GM18498 (cell line): ENCODE results near the gene COPG2.
"Not testable (repeated sequence)": the region's sequence is repeated elsewhere in the genome, so short reads cannot be mapped to it uniquely, and the experiment has no call there.

Experiments
- ATAC-seq: cut with Tn5 transposase; IDR thresholded peaks from one replicate; pipeline ENCODE4 v1.9.1; 2021; ENCODE audit warnings: mild to moderate bottlenecking, moderate library complexity; ENCODE audit not compliant: unreplicated experiment

Gene COPG2

GRCh38 chr7:130654850-130655249 lies 13.7 kb downstream of the COPG2 start:
- ATAC-seq, result no peak

- no peak for ATAC-seq
These were observed 17.9 kb downstream of the COPG2 start for GRCh38 chr7:130650611-130651120.

- ATAC-seq, result no peak
These were observed 19.4 kb downstream of the COPG2 start for GRCh38 chr7:130649004-130649790.

GRCh38 chr7:130648580-130648979 lies 20.0 kb downstream of the COPG2 start:
- no peak for ATAC-seq

GRCh38 chr7:130642383-130642782 lies 26.2 kb downstream of the COPG2 start:
- no peak for ATAC-seq

- no peak for ATAC-seq
These were observed 27.1 kb downstream of the COPG2 start for GRCh38 chr7:130641497-130641896.

GRCh38 chr7:130641040-130641439 lies 27.5 kb downstream of the COPG2 start:
- no peak for ATAC-seq

GRCh38 chr7:130639388-130639787 lies 29.2 kb downstream of the COPG2 start:
- no peak for ATAC-seq

- no peak for ATAC-seq
These were observed 36.4 kb downstream of the COPG2 start for GRCh38 chr7:130632111-130632510.

- no peak for ATAC-seq
These were observed 39.6 kb downstream of the COPG2 start for GRCh38 chr7:130628901-130629300.

- no peak for ATAC-seq
These were observed 40.8 kb downstream of the COPG2 start for GRCh38 chr7:130627775-130628174.

- no peak for ATAC-seq
These were observed 45.7 kb downstream of the COPG2 start for GRCh38 chr7:130622866-130623265.

GRCh38 chr7:130615583-130615982 lies 53.0 kb downstream of the COPG2 start:
- no peak for ATAC-seq

GRCh38 chr7:130614449-130614848 lies 54.1 kb downstream of the COPG2 start:
- ATAC-seq, result no peak

- no peak for ATAC-seq
These were observed 57.3 kb downstream of the COPG2 start for GRCh38 chr7:130611218-130611617.

GRCh38 chr7:130607066-130607465 lies 61.5 kb downstream of the COPG2 start:
- ATAC-seq, result not testable (repeated sequence)

- no peak for ATAC-seq
These were observed 62.4 kb downstream of the COPG2 start for GRCh38 chr7:130606161-130606560.

- ATAC-seq, result no peak
These were observed 70.5 kb downstream of the COPG2 start for GRCh38 chr7:130598056-130598455.

GRCh38 chr7:130595986-130596385 lies 72.6 kb downstream of the COPG2 start:
- no peak for ATAC-seq

- no peak for ATAC-seq
These were observed 75.5 kb downstream of the COPG2 start for GRCh38 chr7:130593033-130593432.

- not testable (repeated sequence) for ATAC-seq
These were observed 77.1 kb downstream of the COPG2 start for GRCh38 chr7:130591464-130591863.

GRCh38 chr7:130585932-130586331 lies 82.6 kb downstream of the COPG2 start:
- ATAC-seq, result not testable (repeated sequence)

- ATAC-seq, result not testable (repeated sequence)
These were observed 93.4 kb downstream of the COPG2 start for GRCh38 chr7:130575110-130575509.
